Activated CD4-positive, alpha-beta memory T cell treated with anti-CD3 and anti-CD28 coated beads, Interleukin-2, amount 10 ng/mL, durations not matched to agents 7 days and 5 days (primary cell): ENCODE data around the gene KCTD21. TPM values are rescaled to one million over a fixed set of nuclear protein-coding genes. Genes with fewer than 3 reads are reported as not detected.

Experiments
- CTCF ChIA-PET: fragments of 350-600 bp; sonication (Branson Sonifier 250); formaldehyde crosslinking; loops from one replicate; lab custom pipeline; 2021; ENCODE audit warnings: antibody characterized with exemption, inconsistent platforms; lab: Charles Lee
- POLR2A ChIA-PET: fragments of 350-600 bp; sonication (Branson Sonifier 250); formaldehyde crosslinking; loops from one replicate; lab custom pipeline; 2021; ENCODE audit warnings: antibody characterized with exemption; lab: Charles Lee
- DNase-seq: peaks from one replicate; pipeline ENCODE4 v3.0.0-alpha.2; 2020
- H3K27ac Mint-ChIP-seq: one replicate; pipeline ENCODE4 v1.8.0; 2021; ENCODE audit warnings: mild to moderate bottlenecking, mixed read lengths
- H3K27me3 Mint-ChIP-seq: one replicate; pipeline ENCODE4 v1.8.0; 2021; ENCODE audit warnings: mixed read lengths
- H3K36me3 Mint-ChIP-seq: one replicate; pipeline ENCODE4 v1.8.0; 2021; ENCODE audit warnings: low read depth, mixed read lengths
- H3K4me1 Mint-ChIP-seq: one replicate; pipeline ENCODE4 v1.8.0; 2021; ENCODE audit warnings: mixed read lengths
- H3K4me3 Mint-ChIP-seq: one replicate; pipeline ENCODE4 v1.8.0; 2021; ENCODE audit warnings: mild to moderate bottlenecking, mixed read lengths
- H3K9me3 Mint-ChIP-seq: one replicate; pipeline ENCODE4 v1.8.0; 2021; ENCODE audit warnings: mixed read lengths
- total RNA-seq, 2 experiments: library from RNA; stranded (reverse); gene quantifications; one replicate each; pipeline ENCODE4 v1.2.3, GENCODE V29; 2021

KCTD21 gene
- total RNA-seq, 2 experiments from 2014 or later: 7.5 to 9.3 TPM

DNA sequence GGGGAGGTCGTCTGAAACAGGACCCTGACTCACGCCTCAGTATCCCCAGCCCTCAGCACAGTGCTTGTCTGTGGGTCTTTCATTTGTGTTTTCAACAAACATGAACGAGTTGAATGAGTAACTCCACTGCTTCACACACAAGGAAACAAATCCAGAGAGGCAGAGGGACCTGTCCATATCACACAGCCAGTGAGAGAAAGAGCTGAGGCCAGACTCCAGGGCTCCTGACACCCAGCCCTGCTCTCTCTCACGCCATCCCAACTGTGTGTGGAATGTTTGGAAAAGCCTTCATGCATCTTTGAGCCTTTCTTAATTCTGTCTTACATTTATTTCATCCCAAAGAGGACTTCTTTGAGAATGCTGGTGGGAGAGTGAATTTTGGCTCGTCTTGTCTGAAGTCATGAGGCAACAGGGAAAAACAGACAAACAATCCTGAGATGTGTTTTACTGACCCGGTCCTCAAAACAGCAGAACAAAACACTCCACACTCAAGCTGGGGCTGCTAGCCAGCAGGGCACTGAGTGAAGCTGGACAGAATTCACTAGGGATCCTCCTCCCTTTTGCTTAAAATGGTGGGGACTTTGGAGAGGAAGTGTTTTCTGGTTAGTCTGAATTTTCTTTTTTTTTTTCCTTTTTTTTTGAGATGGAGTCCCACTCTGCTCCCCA is 29.3 kb downstream of the KCTD21 start:
- H3K4me1 Mint-ChIP-seq: no peaks in the 10 kb centered on the region
- POLR2A ChIA-PET: no interaction called here
- H3K36me3 Mint-ChIP-seq: no peaks in the 10 kb centered on the region
- H3K27ac Mint-ChIP-seq: no peak overlapping the region
- H3K9me3 Mint-ChIP-seq: no peaks in the 10 kb centered on the region
- CTCF ChIA-PET: interaction anchor here (0.5 to 0.6 kb wide), 2 partner anchors 12 to 284 kb away, joined by 3 read pairs; no protein-coding TSS in a partner anchor
- no peak for DNase-seq
- no peak overlapping the region for H3K4me3 Mint-ChIP-seq
- no peaks in the 10 kb centered on the region for H3K27me3 Mint-ChIP-seq

DNA sequence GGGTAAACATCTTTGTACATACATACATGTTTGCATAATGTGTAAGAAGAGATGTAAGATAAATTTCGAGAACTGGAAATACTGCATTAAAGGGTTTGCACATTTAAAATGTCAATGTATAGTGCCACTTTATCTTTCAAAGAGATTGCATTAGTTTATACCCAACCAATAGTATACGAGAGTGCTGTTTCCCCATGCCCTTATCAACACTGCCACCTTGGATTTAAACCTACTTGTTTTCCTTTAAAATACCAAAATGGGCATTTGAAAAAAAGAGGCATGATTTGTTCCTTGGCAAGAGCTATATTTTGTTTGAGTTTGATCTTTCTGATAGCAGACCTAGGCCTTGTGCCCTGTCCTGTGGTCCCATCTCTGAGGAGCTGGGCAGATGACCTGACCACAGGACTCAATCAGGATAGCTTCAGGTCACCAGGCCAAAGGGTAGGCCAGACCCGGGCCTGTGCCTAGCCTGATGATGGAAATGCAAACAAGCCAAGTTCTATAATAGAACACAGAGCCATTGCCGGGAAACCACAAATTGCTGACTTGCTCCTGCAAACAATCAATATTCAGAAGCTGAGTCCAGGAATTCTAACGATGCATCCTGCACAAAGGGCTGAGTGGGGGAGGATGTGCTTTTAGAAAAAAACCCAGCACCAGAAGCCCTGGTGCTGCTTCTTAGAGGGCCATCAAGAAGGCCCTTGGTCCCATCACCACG is 32.1 kb downstream of the KCTD21 start:
- H3K27me3 Mint-ChIP-seq: no peaks in the 10 kb centered on the region
- POLR2A ChIA-PET: no interaction called here
- H3K36me3 Mint-ChIP-seq: peaks cover 6% of the 10 kb centered on the region
- H3K27ac Mint-ChIP-seq: no peak overlapping the region
- no peaks in the 10 kb centered on the region for H3K9me3 Mint-ChIP-seq
- no peak for DNase-seq
- no peaks in the 10 kb centered on the region for H3K4me1 Mint-ChIP-seq
- H3K4me3 Mint-ChIP-seq: no peak overlapping the region
- CTCF ChIA-PET: no interaction called here

DNA sequence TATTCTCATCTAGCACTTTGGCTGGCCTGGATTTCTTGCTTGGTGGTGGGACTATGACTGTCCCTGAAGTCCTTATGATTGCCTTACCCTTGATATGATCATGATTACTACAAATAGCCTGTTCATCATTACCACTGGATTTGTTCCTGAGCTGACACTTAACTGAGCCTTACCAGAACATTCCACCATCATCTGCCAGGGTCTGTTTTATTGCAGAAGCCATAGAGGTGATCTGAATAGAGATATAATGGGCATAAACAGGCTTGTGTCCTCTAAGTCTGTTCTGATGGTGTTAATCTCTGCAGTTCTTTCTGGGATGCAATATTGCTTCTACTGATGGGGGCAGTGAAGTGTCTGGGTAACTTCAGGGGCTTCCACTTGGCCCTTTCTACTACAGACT is 36.6 kb downstream of the KCTD21 start:
- H3K27me3 Mint-ChIP-seq: no peaks in the 10 kb centered on the region
- POLR2A ChIA-PET: no interaction called here
- H3K4me1 Mint-ChIP-seq: no peaks in the 10 kb centered on the region
- H3K4me3 Mint-ChIP-seq: no peak overlapping the region
- H3K27ac Mint-ChIP-seq: no peak overlapping the region
- CTCF ChIA-PET: interaction anchor here (1.7 kb wide), 1 partner anchor 12 kb away, joined by 6 read pairs; the partner anchor contains the start of gene ALG8
- DNase-seq: no peak
- H3K36me3 Mint-ChIP-seq: peaks cover 6% of the 10 kb centered on the region
- H3K9me3 Mint-ChIP-seq: no peaks in the 10 kb centered on the region

GRCh38 chr11:78150754-78151153 is 37.7 kb downstream of the KCTD21 start:
- no peak for DNase-seq
- H3K4me3 Mint-ChIP-seq: no peak overlapping the region
- H3K4me1 Mint-ChIP-seq: no peaks in the 10 kb centered on the region
- no peak overlapping the region for H3K27ac Mint-ChIP-seq
- POLR2A ChIA-PET: no interaction called here
- peaks cover 6% of the 10 kb centered on the region for H3K36me3 Mint-ChIP-seq
- no peaks in the 10 kb centered on the region for H3K9me3 Mint-ChIP-seq
- CTCF ChIA-PET: interaction anchor here (1.7 kb wide), 1 partner anchor 11 kb away, joined by 6 read pairs; the partner anchor contains the start of gene ALG8
- H3K27me3 Mint-ChIP-seq: no peaks in the 10 kb centered on the region

DNA sequence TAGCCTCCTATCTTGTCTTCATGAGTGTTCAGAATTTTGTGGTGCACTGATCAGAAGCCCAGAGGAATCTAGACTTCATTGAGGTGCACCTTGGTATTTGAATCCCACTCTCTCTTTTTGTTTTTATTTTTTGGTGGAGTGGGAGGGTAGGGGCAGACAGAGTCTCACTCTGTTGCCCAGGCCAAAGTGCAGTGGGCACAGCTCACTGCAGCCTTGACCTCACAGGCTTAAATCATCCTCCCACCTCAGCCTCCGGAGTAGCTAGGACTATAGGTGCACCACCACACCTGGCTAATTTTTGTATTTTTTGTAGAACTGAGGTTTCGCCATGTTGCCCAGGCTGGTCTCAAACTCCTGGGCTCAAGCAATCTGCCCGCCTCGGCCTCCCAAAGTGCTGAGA is 38.1 kb downstream of the KCTD21 start:
- DNase-seq: no peak
- H3K9me3 Mint-ChIP-seq: no peaks in the 10 kb centered on the region
- no peak overlapping the region for H3K4me3 Mint-ChIP-seq
- H3K27ac Mint-ChIP-seq: no peak overlapping the region
- ChIA-PET CTCF (interaction anchor here (1.3 to 1.7 kb wide), 2 partner anchors 11 to 414 kb away, joined by 6 read pairs; partner anchors contain the start of gene ALG8), POLR2A (interaction anchor here (0.6 to 1.2 kb wide), 2 partner anchors 11 to 18 kb away, joined by 3 to 4 read pairs; partner anchors contain the start of gene ALG8)
- H3K27me3 Mint-ChIP-seq: no peaks in the 10 kb centered on the region
- H3K4me1 Mint-ChIP-seq: no peaks in the 10 kb centered on the region
- H3K36me3 Mint-ChIP-seq: peaks cover 6% of the 10 kb centered on the region

DNA sequence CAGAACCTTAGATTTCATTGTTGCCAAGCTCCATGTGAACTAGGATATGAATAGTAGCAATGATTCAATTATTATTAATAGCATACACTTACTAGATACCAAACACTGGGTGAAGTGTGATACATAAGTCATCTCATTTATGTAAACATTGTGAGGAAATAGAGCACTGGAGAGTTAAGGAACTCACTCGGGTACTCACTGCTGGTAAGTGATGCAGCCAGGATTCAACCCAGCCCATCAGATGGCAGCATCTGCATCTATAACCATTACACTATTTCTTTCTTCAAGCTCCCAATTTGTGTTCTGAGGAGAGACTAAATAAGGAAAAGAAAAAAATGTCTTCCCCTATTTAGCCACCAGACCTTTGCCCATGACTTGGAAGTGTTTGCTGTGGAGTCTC is 38.8 kb downstream of the KCTD21 start:
- Mint-ChIP-seq H3K4me3 (no peak overlapping the region), H3K36me3 (peaks cover 6% of the 10 kb centered on the region), H3K4me1 (no peaks in the 10 kb centered on the region), H3K27ac (no peak overlapping the region), H3K27me3 (no peaks in the 10 kb centered on the region), H3K9me3 (no peaks in the 10 kb centered on the region)
- no peak for DNase-seq
- ChIA-PET CTCF (interaction anchor here (0.6 to 1.3 kb wide), 2 partner anchors 415 to 1161 kb away, joined by 3 to 6 read pairs; no protein-coding TSS in a partner anchor), POLR2A (interaction anchor here (0.6 to 1.2 kb wide), 2 partner anchors 10 to 19 kb away, joined by 3 to 4 read pairs; partner anchors contain the start of gene ALG8)

DNA sequence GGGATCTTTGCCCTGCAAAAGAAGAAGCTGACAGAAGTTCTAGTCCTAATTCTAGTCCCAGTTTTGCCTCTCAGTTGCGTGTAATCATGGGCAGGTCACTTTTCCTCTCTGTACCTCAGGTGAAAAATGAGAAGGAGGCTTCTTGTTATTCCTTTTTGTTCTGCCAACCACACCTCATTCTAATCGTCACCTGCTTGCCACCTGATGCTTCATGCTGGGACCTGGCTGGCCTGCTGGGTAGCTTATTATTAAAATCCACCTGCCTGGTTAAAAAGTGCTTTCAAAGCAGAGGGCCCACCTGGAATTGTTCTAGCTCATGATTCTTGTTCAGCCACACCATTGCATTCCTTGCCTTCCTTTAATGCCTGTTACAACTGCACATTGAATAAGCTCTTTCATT is 40.6 kb downstream of the KCTD21 start:
- POLR2A ChIA-PET: interaction anchor here (1.4 kb wide), 1 partner anchor 8 kb away, joined by 3 read pairs; the partner anchor contains the start of gene ALG8
- H3K4me1 Mint-ChIP-seq: peaks cover 3% of the 10 kb centered on the region
- H3K9me3 Mint-ChIP-seq: no peaks in the 10 kb centered on the region

DNA sequence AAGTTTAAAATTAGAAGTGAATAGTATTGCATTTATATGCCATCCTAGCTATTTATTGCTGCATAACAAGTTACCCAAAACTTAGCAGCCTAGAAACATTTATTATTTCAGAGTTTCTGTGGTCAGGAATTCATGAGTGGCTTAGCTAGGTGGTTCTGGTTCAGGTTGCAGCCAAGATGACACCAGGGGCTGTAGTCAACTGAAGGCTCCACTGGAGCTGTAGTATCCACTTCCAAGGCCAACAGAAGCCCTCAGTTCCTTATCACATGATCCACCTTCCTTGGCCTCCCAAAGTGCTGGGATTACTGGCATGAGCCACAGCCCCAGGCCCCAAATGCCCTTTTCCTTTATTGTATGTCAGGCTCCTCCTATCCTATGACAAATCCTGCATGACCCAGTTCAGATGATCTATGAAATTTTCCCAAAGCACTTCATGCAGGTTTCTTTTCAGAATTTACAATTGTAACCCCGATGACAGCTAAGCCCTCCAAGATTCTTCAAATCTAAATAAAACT is 42.9 kb downstream of the KCTD21 start:
- H3K4me3 Mint-ChIP-seq: no peak overlapping the region
- peaks cover 14% of the 10 kb centered on the region for H3K36me3 Mint-ChIP-seq
- no peaks in the 10 kb centered on the region for H3K27me3 Mint-ChIP-seq
- no peak for DNase-seq
- H3K4me1 Mint-ChIP-seq: peaks cover 14% of the 10 kb centered on the region
- H3K9me3 Mint-ChIP-seq: no peaks in the 10 kb centered on the region
- CTCF ChIA-PET: interaction anchor here (1.2 kb wide), 1 partner anchor 43 kb away, joined by 3 read pairs; the partner anchor contains the start of genes KCTD21 and USP35
- POLR2A ChIA-PET: interaction anchor here (1.2 kb wide), 1 partner anchor 43 kb away, joined by 4 read pairs; the partner anchor contains the start of genes KCTD21 and USP35
- H3K27ac Mint-ChIP-seq: no peak overlapping the region

More for the DNA sequence above, 40.6 kb downstream of the KCTD21 start:
- DNase-seq: no peak
- Mint-ChIP-seq H3K27me3 (no peaks in the 10 kb centered on the region), H3K36me3 (peaks cover 9% of the 10 kb centered on the region), H3K27ac (no peak overlapping the region), H3K4me3 (no peak overlapping the region)
- CTCF ChIA-PET: interaction anchor here (0.7 kb wide), 2 partner anchors 12 to 420 kb away, joined by 3 to 4 read pairs; no protein-coding TSS in a partner anchor

DNA sequence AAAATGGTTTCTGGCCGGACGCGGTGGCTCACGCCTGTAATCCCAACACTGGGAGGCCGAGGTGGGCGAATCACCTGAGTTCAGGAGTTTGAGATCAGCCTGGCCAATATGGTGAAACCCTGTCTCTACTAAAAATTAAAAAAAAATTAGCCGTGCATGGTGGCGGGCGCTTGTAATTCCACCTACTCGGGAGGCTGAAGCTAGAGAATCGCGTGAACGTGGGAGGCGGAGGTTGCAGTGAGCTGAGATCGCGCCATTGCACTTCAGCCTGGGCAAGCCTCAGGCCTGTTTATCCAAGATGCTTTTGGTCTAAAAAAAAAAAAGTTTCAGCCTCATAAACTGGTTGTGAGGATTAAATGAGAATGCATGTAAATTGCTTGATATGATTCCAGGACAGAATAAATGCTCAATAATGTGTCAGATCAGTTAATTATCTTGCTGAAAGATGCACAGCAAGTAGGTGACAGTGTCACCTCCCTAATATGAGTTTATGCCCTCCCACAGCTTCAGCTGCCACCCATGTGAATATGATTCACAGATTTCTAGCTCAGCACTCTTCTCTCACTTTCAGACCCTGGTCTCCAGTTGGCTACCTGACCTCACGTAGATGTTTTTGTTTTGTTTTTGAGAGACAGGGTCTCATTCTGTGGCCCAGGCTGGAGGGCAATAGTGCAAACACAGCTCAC is 47.9 kb downstream of the KCTD21 start:
- POLR2A ChIA-PET: interaction anchor here (0.6 to 3.4 kb wide), 10 partner anchors 46 to 420 kb away, joined by 3 to 27 read pairs (median 9); partner anchors contain the start of genes GAB2, INTS4, KCTD21 and NDUFC2
- Mint-ChIP-seq H3K36me3 (peaks cover 48% of the 10 kb centered on the region), H3K4me3 (peak overlapping the region; percentile 85), H3K27me3 (no peaks in the 10 kb centered on the region), H3K9me3 (peaks cover 2% of the 10 kb centered on the region), H3K4me1 (peaks cover 51% of the 10 kb centered on the region), H3K27ac (peak overlapping the region; percentile 59)
- CTCF ChIA-PET: interaction anchor here (1.5 to 3.0 kb wide), 5 partner anchors 11 to 424 kb away, joined by 3 to 20 read pairs (median 10); partner anchors contain the start of genes INTS4, KCTD21 and USP35
- DNase-seq: no peak

DNA sequence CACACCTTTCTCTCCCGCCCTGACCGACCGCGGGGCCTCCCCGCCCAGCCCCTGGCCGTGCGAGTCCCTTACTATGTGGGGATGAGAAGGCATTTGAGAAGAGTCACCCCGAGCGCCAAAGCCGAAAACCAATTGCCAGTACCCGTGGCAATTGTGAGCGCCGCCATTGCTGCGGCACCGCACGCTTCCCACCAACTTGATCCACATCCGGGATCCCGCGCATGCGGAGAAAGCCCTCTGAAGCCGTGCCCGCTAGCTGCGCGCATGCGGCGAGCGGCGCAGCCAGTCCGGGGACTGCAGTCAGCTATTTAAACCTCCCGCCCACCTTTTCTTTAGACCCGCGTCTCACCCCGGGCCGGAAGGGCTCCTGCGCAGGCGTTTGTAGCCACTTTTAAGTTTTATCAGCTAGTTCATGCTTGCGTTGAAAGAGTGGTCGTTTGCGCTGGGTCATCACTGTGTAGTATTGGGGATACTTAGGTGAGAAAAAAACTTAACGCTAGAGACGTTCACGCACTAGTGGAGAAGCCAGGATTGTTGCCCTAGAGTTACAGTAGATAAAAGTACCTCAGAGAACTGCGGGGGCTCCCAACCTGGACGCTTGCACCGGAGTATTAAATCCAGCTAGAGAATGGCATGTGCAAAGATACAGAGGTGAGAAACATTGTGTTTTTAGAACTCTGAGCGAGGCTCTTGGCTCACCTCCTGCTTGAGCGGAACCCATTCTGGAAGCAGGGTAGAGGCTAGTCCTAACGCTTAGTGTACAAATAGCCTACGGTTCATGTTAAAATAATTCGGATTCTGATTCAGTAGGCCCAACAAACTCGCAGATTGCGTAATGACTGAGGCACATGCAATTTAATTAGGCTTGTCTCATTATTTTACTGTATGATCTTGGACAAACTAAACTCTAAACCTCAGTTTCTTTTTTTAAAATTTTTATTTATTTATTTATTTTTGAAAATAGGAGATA is 48.7 kb downstream of the KCTD21 start, which contains the start of gene ALG8:
ALG8 (minus strand) TSS at position 205 of the 970 bp plus-strand sequence; CDS start at position 167, 38 bp downstream.
- H3K36me3 Mint-ChIP-seq: peaks cover 50% of the 10 kb centered on the region
- H3K4me1 Mint-ChIP-seq: peaks cover 52% of the 10 kb centered on the region
- peaks cover 2% of the 10 kb centered on the region for H3K9me3 Mint-ChIP-seq
- CTCF ChIA-PET: interaction anchor here (0.7 to 3.0 kb wide), 8 partner anchors 11 to 434 kb away, joined by 3 to 20 read pairs (median 5); partner anchors contain the start of genes INTS4, KCTD21, NARS2 and USP35
- peak within 1 kb of the TSS; percentile 85 for H3K4me3 Mint-ChIP-seq
- H3K27me3 Mint-ChIP-seq: no peaks in the 10 kb centered on the region
- DNase-seq: peak; percentile 96
- H3K27ac Mint-ChIP-seq: peak within 1 kb of the TSS; percentile 91
- POLR2A ChIA-PET: interaction anchor here (0.9 to 3.4 kb wide), 20 partner anchors 8 to 435 kb away, joined by 3 to 27 read pairs (median 4); partner anchors contain the start of genes GAB2, INTS4, KCTD21 and NARS2
